ENCODE results near the gene RBP3.

The RBP3 gene

GRCh38 chr10:47357911-47358310 lies 9.7 kb downstream of the RBP3 start:
- no peak for DNase-seq (ENCODE audit: low read depth in 2 of 2)

DNA sequence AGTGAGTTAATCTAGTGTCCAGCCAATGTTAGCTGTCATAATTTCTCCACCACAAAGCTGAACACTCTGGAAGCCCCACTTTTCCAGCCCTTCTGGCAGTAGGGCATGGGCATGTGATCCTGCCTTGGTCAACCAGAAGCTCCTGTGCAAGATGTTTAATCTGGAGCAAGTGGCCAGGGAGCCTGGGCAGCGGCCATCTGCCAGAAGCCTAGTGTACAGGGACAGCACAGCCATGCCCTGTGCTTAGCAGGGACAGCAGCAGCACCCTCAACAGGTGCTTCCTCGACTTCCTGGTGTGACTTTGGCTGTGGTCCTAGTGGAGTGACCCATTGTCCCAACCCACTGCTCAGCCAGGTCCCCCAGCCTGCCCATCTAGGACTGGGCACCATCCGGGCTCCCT lies 10.3 kb downstream of the RBP3 start:
- no peak for DNase-seq (ENCODE audit: low read depth in 2 of 2)

GRCh38 chr10:47359101-47359500 lies 10.9 kb downstream of the RBP3 start:
- DNase-seq (ENCODE audit: low read depth in 2 of 2), result no peak

DNA sequence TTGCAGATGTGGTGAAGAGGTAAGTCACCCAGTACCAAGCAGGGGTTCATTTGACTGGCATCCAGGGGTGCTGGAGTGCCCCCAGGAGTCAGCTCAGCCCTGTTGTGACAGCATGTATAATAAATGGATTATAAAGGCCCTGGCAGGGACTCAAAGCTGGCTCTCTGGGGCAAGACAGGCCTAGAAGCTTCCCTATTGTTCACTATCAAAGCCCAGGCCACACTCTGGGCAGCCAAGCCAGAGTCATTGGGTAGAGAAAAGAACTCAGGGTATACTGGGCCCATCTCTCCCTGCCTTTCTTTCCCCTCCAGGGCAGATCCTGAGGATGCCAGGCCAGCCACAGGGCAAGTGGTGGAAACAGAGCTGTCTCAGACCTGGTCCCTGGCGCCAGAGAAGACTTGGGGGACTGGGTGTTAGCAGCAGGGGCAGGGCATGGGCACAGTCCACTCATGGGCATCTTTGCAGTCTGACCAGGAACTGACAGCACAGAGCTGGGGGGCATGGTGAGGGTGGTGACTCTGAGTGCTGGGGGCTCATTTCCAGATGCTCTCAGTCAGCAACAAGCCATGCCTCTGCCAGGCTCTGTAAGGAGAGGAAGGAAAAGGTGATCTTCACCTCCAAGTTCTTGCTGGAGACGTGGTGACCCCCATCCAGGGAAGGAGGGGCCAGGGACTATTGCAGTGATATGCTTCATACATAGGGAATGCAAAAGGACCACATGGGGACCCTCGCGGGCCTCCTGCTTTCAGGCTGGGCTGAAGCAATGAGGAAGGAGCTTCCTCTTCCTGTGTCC lies 11.7 kb downstream of the RBP3 start:
- DNase-seq (ENCODE audit: low read depth in 2 of 2), result no peak

- no peak for DNase-seq (ENCODE audit: low read depth in 2 of 2)
Measured at GRCh38 chr10:47360419-47361040, 12.4 kb downstream of the RBP3 start.

GRCh38 chr10:47361293-47361692 lies 13.1 kb downstream of the RBP3 start:
- DNase-seq (ENCODE audit: low read depth in 2 of 2), result no peak

GRCh38 chr10:47362199-47362598 lies 14.0 kb downstream of the RBP3 start:
- no peak for DNase-seq (ENCODE audit: low read depth in 2 of 2)

DNA sequence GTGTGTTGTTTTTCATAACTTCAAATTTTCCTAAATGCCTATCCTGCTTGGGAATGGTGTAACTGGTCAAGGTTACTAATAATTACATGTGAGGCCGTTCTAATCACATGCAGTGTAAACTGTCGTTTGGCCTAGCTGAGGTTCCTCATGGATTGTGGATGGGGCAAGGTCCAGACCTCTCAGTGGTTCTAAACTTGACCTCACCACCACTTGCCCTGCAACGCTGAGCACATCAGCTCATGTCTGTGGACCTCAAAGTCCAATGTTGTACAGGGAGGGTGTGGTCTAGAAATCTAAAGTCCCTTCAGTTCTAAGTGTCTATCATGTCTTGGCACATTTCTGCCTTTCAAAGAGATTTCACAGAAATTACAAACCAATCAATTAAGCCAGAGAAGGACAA lies 15.6 kb downstream of the RBP3 start:
- no peak for DNase-seq (ENCODE audit: low read depth in 2 of 2)

DNA sequence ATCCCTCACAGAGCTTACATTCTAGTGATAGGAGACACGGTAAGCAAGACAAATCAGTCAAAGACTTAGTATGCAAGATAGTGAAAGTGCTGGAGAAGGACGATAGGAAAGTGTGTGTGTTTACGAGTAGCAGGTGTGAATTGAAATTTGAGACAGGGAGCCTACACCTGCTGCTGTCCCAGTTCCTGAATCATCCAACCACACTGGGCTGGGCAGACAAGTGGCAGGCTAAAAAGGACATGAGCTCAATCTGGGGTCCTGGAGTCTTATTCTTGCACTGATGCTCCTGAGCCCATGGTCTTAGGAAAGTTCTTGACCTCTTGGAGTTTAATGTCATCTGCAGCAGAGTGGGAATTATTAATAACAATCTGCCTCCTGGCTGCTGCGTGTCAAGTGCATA lies 16.2 kb downstream of the RBP3 start:
- DNase-seq (ENCODE audit: low read depth in 2 of 2), result no peak

GRCh38 chr10:47364911-47365310 lies 16.7 kb downstream of the RBP3 start:
- no peak for DNase-seq (ENCODE audit: low read depth in 2 of 2)

DNA sequence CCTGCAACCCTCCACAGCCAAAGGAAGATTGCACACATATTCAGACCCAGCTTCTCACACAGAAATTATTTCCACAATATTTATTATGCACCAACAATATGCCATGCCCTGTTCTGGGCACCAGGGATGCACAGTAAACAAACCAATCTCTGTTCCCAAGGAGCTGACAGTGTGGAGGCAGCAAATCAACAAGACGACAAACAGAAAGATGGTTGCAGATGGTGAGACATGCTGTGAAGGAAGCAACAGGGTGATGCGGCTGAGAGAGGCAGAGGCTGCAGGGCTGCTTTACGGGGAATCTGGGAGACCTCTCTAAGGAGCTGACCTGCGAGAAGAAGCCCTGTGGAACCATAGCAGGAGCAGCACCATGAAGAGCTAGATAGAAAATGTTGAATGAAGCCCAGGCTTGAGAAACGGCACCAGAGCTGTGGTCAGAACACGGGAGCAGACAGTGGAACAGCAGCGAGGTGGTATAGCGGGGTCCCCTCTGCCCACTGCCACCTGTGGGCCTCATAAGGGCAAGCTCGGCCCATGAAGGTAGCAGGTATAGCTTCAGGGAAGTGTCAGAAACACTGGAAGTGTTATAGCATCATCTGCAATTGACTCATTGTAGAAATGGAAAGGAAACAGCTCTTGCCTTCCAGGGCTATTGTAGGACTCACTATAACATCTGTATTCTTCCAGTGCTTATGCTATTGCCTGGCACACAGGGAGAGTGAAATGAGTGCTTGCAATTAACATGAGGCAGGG lies 17.4 kb downstream of the RBP3 start:
- DNase-seq (ENCODE audit: low read depth in 2 of 2), result no peak

DNA sequence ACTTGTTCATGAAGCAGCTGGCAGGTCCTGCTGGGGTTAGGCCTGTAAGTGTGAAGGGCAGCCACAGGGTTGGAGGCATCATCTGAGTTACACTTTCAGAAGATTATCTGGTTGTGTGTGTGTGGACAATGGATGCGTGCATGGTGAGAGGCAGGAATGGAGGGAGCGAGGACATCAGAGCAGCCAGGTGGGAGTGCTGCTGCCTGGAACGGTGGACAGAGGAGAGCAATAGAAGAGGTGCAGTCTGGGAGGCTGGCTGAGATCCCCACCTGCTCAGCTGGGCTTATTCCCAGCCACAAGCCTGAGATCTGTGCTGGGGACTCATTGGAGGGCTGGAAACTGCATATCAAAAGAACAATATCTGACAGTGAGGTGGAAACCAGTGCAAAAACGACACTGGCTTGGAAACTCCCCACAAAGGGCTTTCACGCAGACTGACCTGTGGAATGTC lies 18.0 kb downstream of the RBP3 start:
- no peak for DNase-seq (ENCODE audit: low read depth in 2 of 2)

- no peak for DNase-seq (ENCODE audit: low read depth in 2 of 2)
Measured at GRCh38 chr10:47366731-47367460, 18.7 kb downstream of the RBP3 start.

DNA sequence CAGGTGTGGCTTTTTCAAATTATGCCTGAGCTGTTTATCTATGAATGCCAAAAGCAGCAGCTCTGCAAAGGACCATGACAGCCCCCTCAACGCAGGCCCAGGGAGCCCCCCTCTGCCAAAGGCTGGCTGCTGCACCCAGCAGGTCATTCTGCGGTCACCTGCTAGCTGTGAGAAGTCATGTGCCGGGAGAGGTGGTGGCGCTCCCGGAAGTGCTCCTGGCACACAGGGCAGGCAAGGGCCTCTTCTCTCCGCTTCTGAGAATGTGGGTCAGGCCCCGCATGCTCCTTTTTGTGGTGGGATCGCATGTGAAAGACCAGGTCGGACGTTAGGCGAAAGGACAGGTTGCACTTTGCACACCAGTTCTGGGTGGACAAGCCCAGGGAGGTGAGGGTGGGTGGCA lies 19.5 kb downstream of the RBP3 start:
- DNase-seq (ENCODE audit: low read depth in 2 of 2), result no peak

DNA sequence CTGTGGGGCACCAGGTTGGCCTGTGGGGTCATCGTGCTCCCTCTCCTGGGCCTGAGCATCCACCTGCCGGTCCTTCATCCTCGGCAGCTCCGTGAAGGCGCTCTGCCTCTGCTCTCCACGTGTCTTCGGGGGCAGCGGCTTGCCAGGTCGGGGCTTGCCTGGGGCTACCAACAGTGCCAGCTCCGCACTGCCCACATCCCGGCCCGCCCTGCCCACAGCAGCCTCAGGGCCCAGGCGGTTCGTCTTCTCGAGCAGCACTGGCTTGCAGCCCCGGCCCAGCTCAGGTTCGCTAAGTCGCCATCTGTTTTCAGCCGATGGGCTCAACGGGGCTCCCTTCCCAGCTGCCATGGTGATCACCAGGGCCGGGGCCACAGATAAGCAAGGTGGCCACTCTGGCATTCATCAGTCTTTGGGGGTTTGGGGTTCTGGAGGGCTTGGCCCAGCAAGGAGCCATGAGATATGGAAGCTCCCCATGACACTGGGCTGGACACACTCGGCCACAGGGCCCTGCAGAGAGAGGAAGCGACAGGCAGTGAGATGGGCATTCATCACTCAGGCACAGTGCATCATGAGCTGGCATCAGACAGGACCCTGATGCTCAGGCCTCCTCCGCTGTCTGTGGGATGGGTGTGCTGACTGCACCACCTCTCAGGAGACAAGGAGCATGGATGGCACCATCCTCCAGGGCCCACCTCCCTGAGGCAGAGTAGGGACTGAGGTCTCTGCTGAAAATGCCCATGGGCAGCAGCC lies 20.4 kb downstream of the RBP3 start:
- no peak for DNase-seq (ENCODE audit: low read depth in 2 of 2)

DNA sequence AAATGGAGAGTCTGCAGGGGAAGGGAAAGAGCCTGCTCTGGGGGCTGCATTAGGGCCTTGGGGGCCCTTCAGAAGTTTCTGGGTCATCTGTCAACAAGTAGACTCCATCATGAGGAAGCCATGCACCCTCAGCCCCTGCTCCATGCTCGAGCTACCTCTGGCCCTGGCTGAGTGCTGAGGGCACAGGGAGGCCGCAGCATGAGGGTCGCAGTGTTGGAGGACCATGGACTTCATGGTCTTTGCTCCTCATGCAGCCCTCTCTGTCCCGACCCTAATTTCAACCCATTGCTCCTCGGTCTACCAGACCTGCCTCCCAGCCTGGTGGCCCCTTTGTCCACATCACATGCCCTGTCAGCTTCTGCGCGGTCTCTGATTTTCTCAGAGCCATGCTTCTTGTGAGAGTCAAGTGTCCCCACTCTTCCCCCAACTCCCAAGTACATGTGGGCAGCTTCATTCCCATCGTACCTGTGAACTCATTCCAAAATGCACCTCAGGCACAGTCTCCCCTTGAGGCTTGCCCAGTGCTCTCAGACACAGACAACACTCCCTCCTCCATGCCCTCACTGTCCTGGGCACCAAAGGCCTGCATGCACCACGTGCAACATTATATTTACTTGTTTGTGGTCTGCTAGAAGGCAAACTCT lies 21.2 kb downstream of the RBP3 start:
- no peak for DNase-seq (ENCODE audit: low read depth in 2 of 2)

DNA sequence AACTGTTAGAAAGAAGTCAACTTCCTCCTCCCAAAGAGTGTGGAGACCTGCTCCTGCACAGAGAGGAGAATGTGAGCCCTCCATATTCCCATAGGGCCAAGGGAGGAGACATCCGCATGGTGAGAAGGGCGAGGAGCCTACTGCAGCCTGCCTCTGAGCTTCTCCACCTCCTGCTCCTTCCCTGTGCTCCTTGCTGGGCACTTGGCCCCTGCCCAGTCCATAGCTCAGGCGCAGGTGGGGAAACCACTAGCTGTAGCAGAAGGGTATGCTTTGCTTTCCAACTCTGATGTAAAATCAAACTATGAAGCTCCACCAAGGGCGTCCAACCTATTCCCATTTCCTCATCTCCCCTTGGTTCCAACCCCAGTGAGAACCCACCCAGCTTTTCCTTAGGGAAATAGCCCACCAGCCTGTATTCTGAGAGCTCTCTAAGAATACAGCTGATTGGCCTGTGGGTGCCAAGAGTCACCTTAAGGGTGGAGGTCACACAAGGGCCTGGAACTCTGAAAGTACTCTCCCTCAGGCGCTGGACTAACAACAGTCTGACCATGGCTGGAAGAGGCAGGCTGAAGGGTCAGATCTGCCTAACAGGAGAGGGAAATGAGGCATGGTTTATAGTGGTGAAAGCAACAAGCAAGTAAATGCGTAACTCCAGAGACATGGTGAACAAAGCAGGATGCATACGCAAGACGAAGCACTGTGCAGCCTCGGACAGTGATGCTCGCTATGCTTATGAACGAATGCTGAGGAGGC lies 22.0 kb downstream of the RBP3 start:
- no peak for DNase-seq (ENCODE audit: low read depth in 2 of 2)

DNA sequence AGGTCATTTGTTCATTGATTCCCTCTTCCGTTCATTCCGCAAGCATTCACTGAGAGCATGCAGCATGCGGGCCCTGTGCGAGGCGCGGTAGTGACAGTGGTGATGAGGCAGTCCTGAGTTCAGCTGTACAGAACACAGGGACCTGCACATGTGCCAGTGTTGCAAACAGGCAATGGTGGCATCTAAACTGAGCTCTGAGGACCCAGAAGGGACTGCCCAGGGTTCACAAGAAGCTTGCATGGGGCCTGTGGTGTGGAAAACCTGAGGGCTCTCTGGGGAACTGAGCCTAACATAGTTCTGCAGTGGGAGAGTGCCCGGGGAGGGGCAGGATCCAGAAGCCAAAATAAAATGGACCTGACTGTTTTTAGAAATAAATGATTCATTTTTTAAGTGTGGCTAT lies 22.7 kb downstream of the RBP3 start:
- DNase-seq (ENCODE audit: low read depth in 2 of 2), result no peak

GRCh38 chr10:47371629-47372485 lies 23.7 kb downstream of the RBP3 start:
- no peak for DNase-seq (ENCODE audit: low read depth in 2 of 2)

Data from activated CD8-positive, alpha-beta memory T cell treated with anti-CD3 and anti-CD28 coated beads for 4 hours (primary cell).